Measurements from ENCODE around the gene ACP7. TPM values are rescaled to one million over a fixed set of nuclear protein-coding genes. Genes with fewer than 3 reads are reported as not detected.

ACP7 gene
- total and polyA plus RNA-seq, 10 of the 15 experiments (the other 5 are each of a cell fraction or from before 2014, with no cell fraction given): not detected

DNA sequence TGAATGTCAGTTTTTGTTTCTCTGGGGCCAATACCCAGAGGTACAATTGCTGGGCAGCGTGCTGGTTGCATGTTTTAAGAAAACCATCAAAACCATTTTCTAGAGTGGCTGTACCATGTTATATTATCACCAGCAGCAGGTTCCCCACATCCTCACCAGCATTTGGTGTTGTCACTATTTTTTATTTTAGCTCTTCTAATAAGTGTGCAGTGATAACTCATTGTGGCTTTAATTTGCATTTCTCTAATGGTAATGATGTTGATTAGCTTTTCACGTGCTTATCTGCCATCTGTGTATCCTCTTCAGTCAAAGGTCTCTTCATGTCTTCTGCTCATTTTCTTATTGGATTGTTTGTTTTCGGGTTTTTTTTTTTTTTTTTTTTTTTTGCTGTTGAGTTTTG lies 63.3 kb downstream of the ACP7 start:
- H3K36me3 ChIP-seq (ENCODE audit: control insufficient read depth in 2 of 2, insufficient read depth in 2 of 2, low read length in 1 of 2): peaks cover 0 to 4% of the 10 kb centered on the region in 2 experiments; a peak in 2 of 4 replicates
- no peak overlapping the region for H3K27ac ChIP-seq (ENCODE audit: control insufficient read depth, insufficient read depth)
- no peak for ATAC-seq
- in situ Hi-C loops (cut with MboI) (no loop called here), intact Hi-C loops (cut with micrococcal nuclease; ENCODE audit: unreplicated experiment) (no loop called here)
- H3K9ac ChIP-seq (ENCODE audit: control insufficient read depth, insufficient read depth, low read length): no peak overlapping the region
- no peaks in the 10 kb centered on the region for H3K9me3 ChIP-seq (replicated peaks; ENCODE audit: control insufficient read depth, insufficient read depth, low read length)
- no peaks in the 10 kb centered on the region for H4K20me1 ChIP-seq (ENCODE audit: control insufficient read depth, insufficient read depth)
- TF ChIP-seq BHLHE40 (IDR thresholded peaks at IDR 0.05; ENCODE audit: borderline replicate concordance in 1 of 2, low read depth in 2 of 2, low read length in 1 of 2) (peak; percentile 17 to 21; a peak in 1 of 4 replicates), NFYA (IDR thresholded peaks at IDR 0.05; ENCODE audit: borderline replicate concordance, low read depth, low read length) (no peak)
- TF ChIP-seq, protein P1, sequence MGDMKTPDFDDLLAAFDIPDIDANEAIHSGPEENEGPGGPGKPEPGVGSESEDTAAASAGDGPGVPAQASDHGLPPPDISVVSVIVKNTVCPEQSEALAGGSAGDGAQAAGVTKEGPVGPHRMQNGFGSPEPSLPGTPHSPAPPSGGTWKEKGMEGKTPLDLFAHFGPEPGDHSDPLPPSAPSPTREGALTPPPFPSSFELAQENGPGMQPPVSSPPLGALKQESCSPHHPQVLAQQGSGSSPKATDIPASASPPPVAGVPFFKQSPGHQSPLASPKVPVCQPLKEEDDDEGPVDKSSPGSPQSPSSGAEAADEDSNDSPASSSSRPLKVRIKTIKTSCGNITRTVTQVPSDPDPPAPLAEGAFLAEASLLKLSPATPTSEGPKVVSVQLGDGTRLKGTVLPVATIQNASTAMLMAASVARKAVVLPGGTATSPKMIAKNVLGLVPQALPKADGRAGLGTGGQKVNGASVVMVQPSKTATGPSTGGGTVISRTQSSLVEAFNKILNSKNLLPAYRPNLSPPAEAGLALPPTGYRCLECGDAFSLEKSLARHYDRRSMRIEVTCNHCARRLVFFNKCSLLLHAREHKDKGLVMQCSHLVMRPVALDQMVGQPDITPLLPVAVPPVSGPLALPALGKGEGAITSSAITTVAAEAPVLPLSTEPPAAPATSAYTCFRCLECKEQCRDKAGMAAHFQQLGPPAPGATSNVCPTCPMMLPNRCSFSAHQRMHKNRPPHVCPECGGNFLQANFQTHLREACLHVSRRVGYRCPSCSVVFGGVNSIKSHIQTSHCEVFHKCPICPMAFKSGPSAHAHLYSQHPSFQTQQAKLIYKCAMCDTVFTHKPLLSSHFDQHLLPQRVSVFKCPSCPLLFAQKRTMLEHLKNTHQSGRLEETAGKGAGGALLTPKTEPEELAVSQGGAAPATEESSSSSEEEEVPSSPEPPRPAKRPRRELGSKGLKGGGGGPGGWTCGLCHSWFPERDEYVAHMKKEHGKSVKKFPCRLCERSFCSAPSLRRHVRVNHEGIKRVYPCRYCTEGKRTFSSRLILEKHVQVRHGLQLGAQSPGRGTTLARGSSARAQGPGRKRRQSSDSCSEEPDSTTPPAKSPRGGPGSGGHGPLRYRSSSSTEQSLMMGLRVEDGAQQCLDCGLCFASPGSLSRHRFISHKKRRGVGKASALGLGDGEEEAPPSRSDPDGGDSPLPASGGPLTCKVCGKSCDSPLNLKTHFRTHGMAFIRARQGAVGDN (IDR thresholded peaks at IDR 0.05): no peak
- no peaks in the 10 kb centered on the region for H3K27me3 ChIP-seq (replicated peaks in 1 of 2; ENCODE audit: control insufficient read depth in 2 of 2, insufficient read depth in 2 of 2, low read length in 1 of 2)
- H3K4me2 ChIP-seq (ENCODE audit: control insufficient read depth, insufficient read depth): no peak overlapping the region
- no peak for FAIRE-seq
- CTCF ChIA-PET: no interaction called here
- POLR2A ChIA-PET: no interaction called here
- BruUV-seq (replicated peaks): no TSS peak
- H3K4me1 ChIP-seq (ENCODE audit: control insufficient read depth, insufficient read depth, low read length): 0 out of 2 replicates have a peak, but pooled peaks cover 4% of the 10 kb centered on the region
- DNase-seq (ENCODE audit: low read depth, low spot score): no peak
- WGBS (ENCODE audit: insufficient coverage, insufficient replicate concordance, low lambda C conversion rate, missing lambda C conversion rate): 60% methylated on average over 3 of the region's 3 CpGs
- H3K79me2 ChIP-seq (ENCODE audit: control insufficient read depth, insufficient read depth, low read length): no peaks in the 10 kb centered on the region
- SMC1A ChIA-PET (ENCODE audit: uncharacterized antibody, unreplicated experiment): no interaction called here
- no peak overlapping the region for H3K4me3 ChIP-seq
- RAD21 ChIA-PET (ENCODE audit: unreplicated experiment): interaction anchor here (1.2 kb wide), 1 partner anchor 12 kb away, joined by 3 read pairs; no protein-coding TSS in a partner anchor
- H2AFZ ChIP-seq (ENCODE audit: control insufficient read depth, low read depth, low read length): no peak overlapping the region
